Suppressor macrophage (primary cell): ENCODE measurements around the gene RORC.

Experiments used
- DNase-seq, 4 experiments: peaks; one replicate each; pipeline ENCODE4 v3.0.0-alpha.2; 2020 to 2022

Gene RORC

GRCh38 chr1:151847867-151848596, 16.4 kb upstream of the RORC start:
- no peak for DNase-seq

GRCh38 chr1:151846686-151847237, 15.2 kb upstream of the RORC start:
- no peak for DNase-seq

GRCh38 chr1:151846062-151846568, 14.5 kb upstream of the RORC start:
- DNase-seq: peak; percentile 36 to 54 (median 41)

- no peak for DNase-seq
Measured at GRCh38 chr1:151843398-151843797, 11.8 kb upstream of the RORC start.

- DNase-seq: no peak
Measured at GRCh38 chr1:151841141-151841540, 9.5 kb upstream of the RORC start.

- DNase-seq: no peak
Measured at GRCh38 chr1:151840421-151840820, 8.8 kb upstream of the RORC start.

GRCh38 chr1:151839457-151840403, 8.1 kb upstream of the RORC start, which contains the start of gene C2CD4D:
C2CD4D (minus strand) TSS chr1:151839820; CDS start chr1:151838989, 831 bp downstream.
- peak in 1 of 4 experiments; percentile 22 for DNase-seq

- no peak for DNase-seq
Measured at GRCh38 chr1:151839082-151839412, 7.4 kb upstream of the RORC start.

GRCh38 chr1:151838222-151839081, 6.8 kb upstream of the RORC start:
- DNase-seq: peak; percentile 24 to 72 (median 51)

- DNase-seq: no peak
Measured at GRCh38 chr1:151837884-151838221, 6.3 kb upstream of the RORC start.

GRCh38 chr1:151837197-151837596, 5.6 kb upstream of the RORC start:
- no peak for DNase-seq

- no peak for DNase-seq
Measured at GRCh38 chr1:151835596-151835995, 4.0 kb upstream of the RORC start.

GRCh38 chr1:151834239-151834638, 2.6 kb upstream of the RORC start:
- DNase-seq: peak; percentile 30 to 62 (median 58)

- DNase-seq: peak in 3 of 4 experiments; percentile 38 to 53 (median 48)
Measured at GRCh38 chr1:151833172-151833900, 1.7 kb upstream of the RORC start.

GRCh38 chr1:151832318-151832980, 847 bp upstream of the RORC start:
- no peak for DNase-seq

GRCh38 chr1:151831256-151831591, 378 bp downstream of the RORC start:
- DNase-seq: no peak

- DNase-seq: no peak
Measured at GRCh38 chr1:151830055-151830454, 1.5 kb downstream of the RORC start.

- no peak for DNase-seq
Measured at GRCh38 chr1:151829352-151830046, 2.1 kb downstream of the RORC start.

GRCh38 chr1:151828921-151829320, 2.7 kb downstream of the RORC start:
- peak; percentile 28 to 72 (median 64) for DNase-seq

GRCh38 chr1:151827853-151828252, 3.7 kb downstream of the RORC start:
- DNase-seq: no peak
